Motor neuron (in vitro differentiated cells): ENCODE measurements around the gene KLRK1. TPM values are rescaled to one million over a fixed set of nuclear protein-coding genes. Genes with fewer than 3 reads are reported as not detected.
"Not testable (repeated sequence)": the region's sequence is repeated elsewhere in the genome, so short reads cannot be mapped to it uniquely, and the experiment has no call there.

Experiments used
- ATAC-seq, 8 experiments: fragments of 200-7000 bp; cut with Tn5 transposase; replicated peaks in 6 of 8; 2 replicates each; pipeline ENCODE4 v1.8.0; 2021; ENCODE audit warnings: mild to moderate bottlenecking in 8 of 8, moderate library complexity in 8 of 8
- H3K27ac ChIP-seq, 2 donors: fragments of 250-450 bp; sonication (Bioruptor Pico); 2 replicates each; pipeline ENCODE4 v1.9.0; 2021; ENCODE audit warnings: antibody characterized with exemption in 2 of 2, mild to moderate bottlenecking in 2 of 2, moderate library complexity in 1 of 2
- H3K4me1 ChIP-seq, 2 donors: fragments of 250-450 bp; sonication (Bioruptor Pico); replicated peaks in 1 of 2; 2 replicates each; pipeline ENCODE4 v1.6.1; 2021; ENCODE audit warnings: antibody characterized with exemption in 2 of 2, mild to moderate bottlenecking in 2 of 2, moderate library complexity in 1 of 2
- H3K4me3 ChIP-seq, 5 donors: fragments of 250-450 bp; sonication (Bioruptor Pico); 2 replicates each; pipeline ENCODE4 v1.9.0; 2021; ENCODE audit warnings: antibody characterized with exemption in 5 of 5, mild to moderate bottlenecking in 5 of 5, moderate library complexity in 4 of 5
- WGBS, 10 experiments: fragments of 450-650 bp; shearing (Covaris generic); methylation state at CpG; one replicate each; pipeline ENCODE4 v1.0.0; 2022; 5-methylcytosine and 5-hydroxymethylcytosine counted together
- in situ Hi-C, 9 experiments: fragments of 400-800 bp; cut with MboI; loops; one replicate each; pipeline ENCODE4 v1.15.0; 2021; ENCODE audit warnings: low sequenced_read_pairs in 9 of 9, low pct_unique_long_range_greater_than_20kb in 2 of 9; ENCODE audit not compliant: unreplicated experiment in 9 of 9
- total RNA-seq, 8 experiments: library from RNA; unstranded; fragments of 300-600 nt; gene quantifications; 2 replicates each; pipeline versions ENCODE4 v1.2.3 to v1.2.4, GENCODE V29; 2022

The KLRK1 gene
- 1 to 10 TPM in 2 of 8 experiments, under 1 TPM in 6; 0.13 to 1.9 (median 0.53) TPM for total RNA-seq

DNA sequence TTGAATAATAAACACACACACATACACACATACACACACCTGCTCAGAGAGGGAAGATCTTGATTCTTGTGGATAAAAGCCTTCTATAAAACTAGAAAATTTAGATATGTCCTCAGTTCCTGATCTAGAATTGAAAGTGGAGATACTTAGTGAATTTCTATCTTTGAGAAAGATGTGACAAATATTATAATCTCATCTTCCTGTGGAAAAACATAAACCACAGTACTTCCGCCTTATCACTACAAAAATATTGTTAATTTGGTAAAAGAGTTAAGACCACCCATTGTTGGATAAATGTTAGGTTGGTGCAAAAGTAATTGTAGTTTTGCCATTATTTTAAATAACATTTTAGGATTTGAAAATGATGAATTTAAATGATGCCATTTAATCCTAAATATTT, at the start of gene KLRK1:
TSS of gene KLRK1 (minus strand) at position 138 of the 400 bp plus-strand sequence. CDS start 1,231 bp downstream, outside the sequence.
- no peak within 1 kb of the TSS for H3K27ac ChIP-seq
- H3K4me1 ChIP-seq: peaks cover 0 to 2% of the 10 kb centered on the region in 2 donors
- no peak for ATAC-seq
- WGBS, 10 experiments: 44 to 100% (median 100%) methylated on average over 1 of the region's 1 CpG; no CpG with 5 or more reads in 1 of the 10 experiments
- in situ Hi-C loops: no loop called here
- H3K4me3 ChIP-seq: no peak within 1 kb of the TSS

DNA sequence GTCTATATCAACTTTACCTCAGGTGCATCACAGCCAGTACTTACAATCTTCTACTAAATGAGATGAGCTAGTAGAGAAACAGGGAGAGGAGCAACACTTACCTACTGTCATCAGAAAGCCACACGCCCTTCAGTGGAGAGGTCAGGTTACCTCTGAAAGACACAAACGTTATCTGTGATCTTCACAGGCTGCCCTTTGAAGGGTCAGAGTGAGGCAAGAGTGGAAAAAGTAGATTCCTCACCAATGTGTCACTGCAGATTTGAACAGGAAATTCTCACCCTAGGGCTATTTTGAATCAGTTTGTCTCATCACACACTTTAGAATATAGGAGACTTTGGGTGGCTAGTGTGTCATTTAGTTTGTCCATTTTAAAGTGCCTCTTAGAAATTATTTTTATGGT, 47.8 kb upstream of the KLRK1 start:
- H3K4me1 ChIP-seq, H3K27ac ChIP-seq, H3K4me3 ChIP-seq, in situ Hi-C loops: not testable (repeated sequence)
- WGBS, 10 experiments: no CpG with 5 or more reads among the region's 2 CpGs
- ATAC-seq: peak in 2 of 8 experiments; percentile 52 to 60

DNA sequence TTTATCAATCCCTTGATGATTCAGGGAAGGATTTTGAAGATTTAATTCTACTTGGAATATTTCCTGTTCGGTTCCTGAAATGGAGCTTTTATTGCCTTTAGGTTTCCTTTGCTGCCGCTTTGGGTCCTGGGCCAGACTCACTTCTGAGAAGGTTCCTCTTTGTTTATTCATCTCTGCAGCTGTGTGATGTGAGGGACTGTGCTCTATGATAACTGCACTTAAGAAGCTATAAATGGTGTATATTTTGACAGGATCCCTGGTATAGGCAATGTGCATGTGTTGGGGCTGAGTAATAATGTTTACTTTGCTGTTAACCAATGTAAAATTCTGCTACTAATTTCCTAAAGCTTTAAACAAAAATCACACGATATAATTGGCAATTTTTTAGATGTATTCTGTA, 46.0 kb upstream of the KLRK1 start, which contains the start of gene KLRC2:
TSS of gene KLRC2 (minus strand) at position 195 of the 400 bp plus-strand sequence. CDS start at position 171, 24 bp downstream.
- not testable (repeated sequence) for H3K27ac ChIP-seq

GRCh38 chr12:10430623-10431022, 40.8 kb upstream of the KLRK1 start:
- 69 to 100% (median 90%) methylated on average over 1 to 4 of the region's 4 CpGs; no CpG with 5 or more reads in 5 of the 10 experiments for WGBS, 10 experiments
- ATAC-seq, H3K27ac ChIP-seq, in situ Hi-C loops, H3K4me3 ChIP-seq, H3K4me1 ChIP-seq: not testable (repeated sequence)

More for the DNA sequence above, 46.0 kb upstream of the KLRK1 start, which contains the start of gene KLRC2:
- in situ Hi-C loops, H3K4me3 ChIP-seq, H3K4me1 ChIP-seq: not testable (repeated sequence)
- 50 to 95% (median 79%) methylated on average over 1 to 2 of the region's 3 CpGs; no CpG with 5 or more reads in 3 of the 10 experiments for WGBS, 10 experiments
- ATAC-seq: peak in 1 of 8 experiments; percentile 62

DNA sequence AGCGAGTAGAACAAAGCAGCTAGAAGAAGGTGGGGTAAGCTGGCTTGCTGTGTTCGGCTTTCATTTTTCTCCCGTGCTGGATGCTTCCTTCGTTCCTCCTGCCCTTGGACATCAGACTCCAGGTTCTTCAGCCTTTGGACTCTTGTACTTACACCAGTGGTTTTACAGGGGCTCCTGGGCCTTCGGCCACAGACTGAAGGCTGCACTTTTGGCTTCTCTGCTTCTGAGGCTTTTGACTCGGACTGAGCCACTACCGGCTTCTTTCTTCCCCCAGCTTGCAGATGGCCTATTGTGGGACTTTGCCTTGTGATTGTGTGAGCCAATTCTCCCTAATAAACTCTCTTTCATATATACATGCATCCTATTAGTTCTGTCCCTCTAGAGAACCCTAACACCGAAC, 36.1 kb upstream of the KLRK1 start:
- H3K27ac ChIP-seq, in situ Hi-C loops: not testable (repeated sequence)

GRCh38 chr12:10424260-10424899, 34.5 kb upstream of the KLRK1 start:
- no CpG with 5 or more reads among the region's 1 CpG for WGBS, 10 experiments
- in situ Hi-C loops, H3K27ac ChIP-seq, H3K4me1 ChIP-seq, H3K4me3 ChIP-seq: not testable (repeated sequence)
- peak in 4 of 8 experiments; percentile 52 to 77 (median 62) for ATAC-seq

More for the DNA sequence above, 36.1 kb upstream of the KLRK1 start:
- 80 to 93% (median 83%) methylated on average over 1 to 4 of the region's 8 CpGs; no CpG with 5 or more reads in 2 of the 10 experiments for WGBS, 10 experiments
- not testable (repeated sequence) for H3K4me1 ChIP-seq, ATAC-seq, H3K4me3 ChIP-seq

DNA sequence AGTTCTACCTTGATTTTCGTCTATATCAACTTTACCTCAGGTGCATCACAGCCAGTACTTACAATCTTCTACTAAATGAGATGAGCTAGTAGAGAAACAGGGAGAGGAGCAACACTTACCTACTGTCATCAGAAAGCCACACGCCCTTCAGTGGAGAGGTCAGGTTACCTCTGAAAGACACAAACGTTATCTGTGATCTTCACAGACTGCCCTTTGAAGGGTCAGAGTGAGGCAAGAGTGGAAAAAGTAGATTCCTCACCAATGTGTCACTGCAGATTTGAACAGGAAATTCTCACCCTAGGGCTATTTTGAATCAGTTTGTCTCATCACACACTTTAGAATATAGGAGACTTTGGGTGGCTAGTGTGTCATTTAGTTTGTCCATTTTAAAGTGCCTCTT, 32.3 kb upstream of the KLRK1 start:
- H3K4me3 ChIP-seq, H3K4me1 ChIP-seq, H3K27ac ChIP-seq, in situ Hi-C loops: not testable (repeated sequence)
- WGBS, 10 experiments: no CpG with 5 or more reads among the region's 3 CpGs
- ATAC-seq: peak in 2 of 8 experiments; percentile 64 to 78

DNA sequence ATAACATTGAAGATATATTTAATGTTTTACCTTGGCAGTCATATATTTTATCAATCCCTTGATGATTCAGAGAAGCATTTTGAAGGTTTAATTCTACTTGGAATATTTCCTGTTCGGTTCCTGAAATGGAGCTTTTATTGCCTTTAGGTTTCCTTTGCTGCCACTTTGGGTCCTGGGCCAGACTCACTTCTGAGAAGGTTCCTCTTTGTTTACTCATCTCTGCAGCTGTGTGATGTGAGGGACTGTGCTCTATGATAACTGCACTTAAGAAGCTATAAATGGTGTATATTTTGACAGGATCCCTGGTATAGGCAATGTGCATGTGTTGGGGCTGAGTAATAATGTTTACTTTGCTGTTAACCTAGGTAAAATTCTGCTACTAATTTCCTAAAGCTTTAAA, 30.5 kb upstream of the KLRK1 start, which contains the start of gene KLRC3:
TSS of gene KLRC3 (minus strand) at position 262 of the 400 bp plus-strand sequence. CDS start at position 217, 45 bp downstream.
- 86% methylated on average over 1 of the region's 1 CpG; no CpG with 5 or more reads in 9 of the 10 experiments for WGBS, 10 experiments
- H3K27ac ChIP-seq, in situ Hi-C loops, H3K4me1 ChIP-seq, H3K4me3 ChIP-seq: not testable (repeated sequence)
- ATAC-seq: peak in 1 of 8 experiments; percentile 47

DNA sequence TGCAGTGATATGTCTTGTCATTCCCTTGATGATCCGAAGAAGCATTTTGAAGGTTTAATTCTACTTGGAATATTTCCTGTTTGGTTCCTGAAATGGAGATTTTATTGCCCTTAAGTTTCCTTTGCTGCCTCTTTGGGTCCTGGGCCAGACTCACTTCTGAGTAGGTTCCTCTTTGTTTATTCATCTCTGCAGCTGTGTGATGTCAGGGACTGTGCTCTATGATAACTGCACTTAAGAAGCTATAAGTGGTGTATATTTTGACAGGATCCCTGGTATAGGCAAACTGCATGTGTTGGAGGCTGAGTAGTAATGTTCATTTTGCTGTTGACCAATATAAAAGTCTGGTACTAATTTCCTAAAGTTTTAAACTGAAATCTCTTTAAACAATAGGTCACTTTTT, 19.6 kb upstream of the KLRK1 start, which contains the start of gene KLRC4:
TSS of gene KLRC4 (minus strand) at position 366 of the 400 bp plus-strand sequence. CDS start at position 184, 182 bp downstream.
- in situ Hi-C loops: no loop called here
- no peak within 1 kb of the TSS for H3K4me3 ChIP-seq
- 0 to 91% (median 0%) methylated on average over 1 of the region's 1 CpG; no CpG with 5 or more reads in 3 of the 10 experiments for WGBS, 10 experiments
- no peaks in the 10 kb centered on the region for H3K4me1 ChIP-seq
- no peak within 1 kb of the TSS for H3K27ac ChIP-seq
- peak in 1 of 8 experiments; percentile 41 for ATAC-seq

- in situ Hi-C loops: no loop called here
- ATAC-seq: no peak
Observed at GRCh38 chr12:10408842-10409241, 19.0 kb upstream of the KLRK1 start.

GRCh38 chr12:10406725-10407124, 16.9 kb upstream of the KLRK1 start:
- Histone ChIP-seq H3K4me3 (no peak overlapping the region), H3K4me1 (no peaks in the 10 kb centered on the region), H3K27ac (no peak overlapping the region)
- 50 to 80% (median 78%) methylated on average over 1 to 4 of the region's 4 CpGs; no CpG with 5 or more reads in 6 of the 10 experiments for WGBS, 10 experiments
- no peak for ATAC-seq
- in situ Hi-C loops: no loop called here

More at GRCh38 chr12:10408842-10409241, 19.0 kb upstream of the KLRK1 start:
- WGBS, 10 experiments: 54 to 100% (median 80%) methylated on average over 1 to 3 of the region's 3 CpGs; no CpG with 5 or more reads in 3 of the 10 experiments
- H3K4me3 ChIP-seq: no peak overlapping the region
- H3K4me1 ChIP-seq: no peaks in the 10 kb centered on the region
- no peak overlapping the region for H3K27ac ChIP-seq

- WGBS, 10 experiments: 65 to 100% (median 88%) methylated on average over 1 to 5 of the region's 5 CpGs
- no peak for ATAC-seq
- in situ Hi-C loops: no loop called here
- no peaks in the 10 kb centered on the region for H3K4me1 ChIP-seq
- no peak overlapping the region for H3K4me3 ChIP-seq
- no peak overlapping the region for H3K27ac ChIP-seq
Observed at GRCh38 chr12:10405294-10405693, 15.5 kb upstream of the KLRK1 start.

DNA sequence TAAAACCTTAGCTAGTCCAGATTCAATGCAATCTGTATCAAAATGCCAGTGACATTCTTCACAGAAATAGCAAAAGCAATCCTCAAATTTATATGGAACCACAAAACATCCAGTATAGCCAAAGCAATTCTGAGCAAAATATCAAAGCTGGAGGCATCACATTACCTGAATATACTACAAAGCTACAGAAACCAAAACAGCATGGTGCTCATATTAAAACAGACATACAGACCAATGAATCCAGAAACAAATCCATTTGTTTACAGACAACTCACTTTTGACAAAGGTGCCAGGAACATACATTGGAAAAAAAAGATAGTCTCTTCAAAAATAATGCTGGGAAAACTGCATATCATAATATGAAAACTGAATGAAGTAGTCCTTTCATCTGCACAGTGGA, 15.0 kb upstream of the KLRK1 start:
- Histone ChIP-seq H3K4me3 (no peak overlapping the region), H3K4me1 (no peaks in the 10 kb centered on the region), H3K27ac (no peak overlapping the region)
- in situ Hi-C loops: no loop called here
- no peak for ATAC-seq
